A549 (cell line): ENCODE results near the gene MGAT3. TPM values are rescaled to one million over a fixed set of nuclear protein-coding genes. Genes with fewer than 3 reads are reported as not detected.

Source experiments
- ATAC-seq, 2 experiments: fragments of 200-7000 bp in 1 of 2; fragments of >200 bp in 1 of 2; cut with Nextera tagmentation in 1 of 2; cut with Tn5 transposase in 1 of 2; 3 replicates each; pipeline versions ENCODE4 v1.8.0 to v1.9.1; 2018 to 2020; ENCODE audit warnings: mild to moderate bottlenecking in 1 of 2, moderate library complexity in 1 of 2
- CTCF ChIA-PET: fragments of 300-600 bp; sonication (Branson Sonifier 250); formaldehyde crosslinking; extraction: SDS; loops from one replicate; lab custom pipeline; 2021; ENCODE audit warnings: antibody characterized with exemption, inconsistent platforms; lab: Yijun Ruan, JAX
- POLR2A ChIA-PET: fragments of 350-600 bp; formaldehyde crosslinking; extraction: SDS; loops from one replicate; lab custom pipeline; 2021; ENCODE audit warnings: antibody characterized with exemption, inconsistent platforms; lab: Yijun Ruan, JAX
- DNase-seq, 2 experiments: peaks; one replicate each; pipeline versions ENCODE4 v3.0.0 to v3.0.0-alpha.2; 2011 to 2016; ENCODE audit warnings: low read depth in 1 of 2, low spot score in 1 of 2
- FAIRE-seq: peaks from 2 replicates; lab custom pipeline; 2011; peaks lifted over from hg19 to GRCh38; lab: Jason Lieb, UNC
- H3K27ac ChIP-seq, 2 experiments: fragments of >200 bp; sonication (Bioruptor Twin); formaldehyde crosslinking; 3 replicates each; pipeline ENCODE4 v1.5.1; 2016 to 2017
- H3K4me1 ChIP-seq: fragments of >200 bp; sonication (Bioruptor Twin); formaldehyde crosslinking; 3 replicates; pipeline ENCODE4 v1.6.1; 2016
- H3K4me2 ChIP-seq: fragments of >200 bp; sonication (Bioruptor Twin); formaldehyde crosslinking; 3 replicates; pipeline ENCODE4 v1.6.1; 2016
- H3K4me3 ChIP-seq: fragments of >200 bp; sonication (Bioruptor Twin); formaldehyde crosslinking; 3 replicates; pipeline ENCODE4 v1.5.1; 2016
- H3K9me3 ChIP-seq: fragments of >200 bp; sonication (Bioruptor Twin); formaldehyde crosslinking; 3 replicates; pipeline ENCODE4 v1.6.1; 2016
- BHLHE40 ChIP-seq: IDR thresholded peaks from 2 replicates; pipeline ENCODE4 v1.6.1; 2012; ENCODE audit warnings: low read depth, low read length, inconsistent platforms
- CBX2 ChIP-seq: fragments of 200-600 bp; sonication (generic); IDR thresholded peaks from 2 replicates; pipeline ENCODE4 v1.6.1; 2016; ENCODE audit warnings: low read depth, mild to moderate bottlenecking, borderline replicate concordance
- CBX8 ChIP-seq: fragments of 200-600 bp; sonication (generic); IDR thresholded peaks from 2 replicates; pipeline ENCODE4 v1.6.1; 2016
- CEBPB ChIP-seq, 2 experiments: fragments of >200 bp in 1 of 2; sonication (Bioruptor Twin) in 1 of 2; formaldehyde crosslinking in 1 of 2; IDR thresholded peaks; 2 replicates each; pipeline ENCODE4 v1.6.1; 2012 to 2016
- EHF ChIP-seq: fragments of 250-450 bp; sonication (Bioruptor Pico); IDR thresholded peaks from 2 replicates; pipeline ENCODE4 v1.5.0; 2020; ENCODE audit warnings: mild to moderate bottlenecking
- EHMT2 ChIP-seq: fragments of 200-600 bp; sonication (generic); IDR thresholded peaks from 2 replicates; pipeline ENCODE4 v1.6.1; 2016; ENCODE audit warnings: antibody characterized with exemption, low read depth, mild to moderate bottlenecking, moderate library complexity
- ESRRA ChIP-seq: fragments of 150-350 bp; IDR thresholded peaks from 2 replicates; pipeline ENCODE4 v1.6.1; 2014; ENCODE audit warnings: mild to moderate bottlenecking, low read length, borderline replicate concordance
- FOSB ChIP-seq: fragments of 250-450 bp; sonication (Bioruptor Pico); IDR thresholded peaks from 2 replicates; pipeline ENCODE4 v1.5.0; 2020; ENCODE audit warnings: mild to moderate bottlenecking, moderate library complexity
- FOSL2 ChIP-seq, 2 experiments: fragments of 450-650 bp in 1 of 2; fragments of >200 bp in 1 of 2; sonication (Bioruptor Twin) in 1 of 2; formaldehyde crosslinking; IDR thresholded peaks; 2 replicates each; pipeline versions ENCODE4 v1.5.0 to v1.6.1; 2016 to 2020; ENCODE audit warnings: mild to moderate bottlenecking in 1 of 2, moderate library complexity in 1 of 2
- GATA3 ChIP-seq: IDR thresholded peaks from 2 replicates; pipeline ENCODE4 v1.6.1; 2012; ENCODE audit warnings: borderline replicate concordance
- HDAC2 ChIP-seq: fragments of 200-600 bp; sonication (generic); IDR thresholded peaks from 2 replicates; pipeline ENCODE4 v1.6.1; 2016
- HEYL ChIP-seq: fragments of 250-450 bp; sonication (Bioruptor Pico); IDR thresholded peaks from 2 replicates; pipeline ENCODE4 v1.8.0; 2021; ENCODE audit warnings: mild to moderate bottlenecking, moderate library complexity
- HOXB5 ChIP-seq: fragments of 250-450 bp; sonication (Bioruptor Pico); IDR thresholded peaks from 2 replicates; pipeline ENCODE4 v1.5.0; 2020; ENCODE audit warnings: mild to moderate bottlenecking, moderate library complexity
- KDM1A ChIP-seq: fragments of 200-600 bp; sonication (generic); IDR thresholded peaks from 2 replicates; pipeline ENCODE4 v1.6.1; 2016; ENCODE audit warnings: low read depth, mild to moderate bottlenecking
- MAFK ChIP-seq: fragments of 450-650 bp; IDR thresholded peaks from 2 replicates; pipeline ENCODE4 v1.6.1; 2014; ENCODE audit not compliant: partially characterized antibody
- MYC ChIP-seq: IDR thresholded peaks from 2 replicates; pipeline ENCODE4 v1.6.1; 2012; ENCODE audit warnings: mild to moderate bottlenecking, inconsistent platforms, low read length, improper control_type of control experiment, borderline replicate concordance
- NFE2L2 ChIP-seq: fragments of 150-350 bp; conservative IDR thresholded peaks from 2 replicates; pipeline ENCODE4 v1.6.1; 2014; ENCODE audit warnings: low read length
- NPAS2 ChIP-seq: fragments of 250-450 bp; sonication (Bioruptor Pico); IDR thresholded peaks from 2 replicates; pipeline ENCODE4 v1.8.0; 2022; ENCODE audit warnings: mild to moderate bottlenecking, moderate library complexity, borderline replicate concordance
- NR3C1 ChIP-seq: fragments of >200 bp; sonication (Bioruptor Twin); formaldehyde crosslinking; IDR thresholded peaks from 3 replicates; pipeline ENCODE4 v1.6.1; 2017
- POLR2AphosphoS2 ChIP-seq: conservative IDR thresholded peaks from 2 replicates; pipeline ENCODE4 v1.6.1; 2012; ENCODE audit warnings: low read length, improper control_type of control experiment, inconsistent platforms
- RAD21 ChIP-seq, 2 experiments: fragments of >200 bp in 1 of 2; sonication (Bioruptor Twin) in 1 of 2; formaldehyde crosslinking in 1 of 2; IDR thresholded peaks in 1 of 2; conservative IDR thresholded peaks in 1 of 2; 2 replicates in 1 of 2; 3 replicates in 1 of 2; pipeline ENCODE4 v1.6.1; 2012 to 2018; ENCODE audit warnings: inconsistent platforms in 1 of 2
- RFX5 ChIP-seq: fragments of 450-650 bp; IDR thresholded peaks from 2 replicates; pipeline ENCODE4 v1.7.1; 2014; ENCODE audit warnings: antibody characterized with exemption, mild to moderate bottlenecking, moderate library complexity
- SMC3 ChIP-seq: fragments of >200 bp; sonication (Bioruptor Twin); formaldehyde crosslinking; IDR thresholded peaks from 3 replicates; pipeline ENCODE4 v1.6.1; 2018; ENCODE audit warnings: inconsistent platforms
- SREBF2 ChIP-seq: fragments of 450-650 bp; IDR thresholded peaks from 2 replicates; pipeline ENCODE4 v1.6.1; 2014; ENCODE audit warnings: mild to moderate bottlenecking, moderate library complexity
- TP53 ChIP-seq: fragments of 250-450 bp; sonication (Bioruptor Pico); IDR thresholded peaks from 2 replicates; pipeline ENCODE4 v1.5.0; 2021; ENCODE audit warnings: mild to moderate bottlenecking, moderate library complexity
- ZSCAN20 ChIP-seq: fragments of 250-450 bp; sonication (Bioruptor Pico); IDR thresholded peaks from 2 replicates; pipeline ENCODE4 v1.8.0; 2022; ENCODE audit warnings: mild to moderate bottlenecking, moderate library complexity
- WGBS: methylation state at CpG from one replicate; pipeline ENCODE4 v1.1.6; 2017; ENCODE audit errors: missing lambda C conversion rate; 5-methylcytosine and 5-hydroxymethylcytosine counted together
- polyA plus RNA-seq, 4 experiments: library from polyadenylated mRNA; depleted of rRNA in 3 of 4; stranded (reverse); fragments of >200 nt; fragmentation: RNase III in 1 of 4; extraction: RNeasy Plus Mini Kit Qiagen cat#74134 plus additional on column Dnase treatment in 1 of 4; gene quantifications; 2 replicates in 3 of 4; 3 replicates in 1 of 4; pipeline ENCODE4 v1.2.3, GENCODE V29; 2011 to 2017
- TF ChIP-seq, protein P1 (sequence below): fragments of 150-350 bp; IDR thresholded peaks from 2 replicates; pipeline ENCODE4 v1.6.1; 2014; ENCODE audit warnings: low read depth, mild to moderate bottlenecking, low read length
- TF ChIP-seq, protein P2 (sequence below): fragments of >200 bp; sonication (Bioruptor Twin); formaldehyde crosslinking; IDR thresholded peaks from 2 replicates; pipeline ENCODE4 v1.6.1; 2016
- TF ChIP-seq, protein P3 (sequence below): fragments of 450-650 bp; IDR thresholded peaks from 2 replicates; pipeline ENCODE4 v1.6.1; 2014; ENCODE audit warnings: antibody characterized with exemption
- TF ChIP-seq, protein P4 (sequence below): fragments of 250-450 bp; sonication (Bioruptor Pico); IDR thresholded peaks from 2 replicates; pipeline ENCODE4 v1.5.0; 2021; ENCODE audit warnings: mild to moderate bottlenecking, moderate library complexity, borderline replicate concordance

Gene MGAT3
- polyA plus RNA-seq, 2 of the 4 experiments (the other 2 are of a cell fraction) = 0.62 to 0.84 TPM

DNA sequence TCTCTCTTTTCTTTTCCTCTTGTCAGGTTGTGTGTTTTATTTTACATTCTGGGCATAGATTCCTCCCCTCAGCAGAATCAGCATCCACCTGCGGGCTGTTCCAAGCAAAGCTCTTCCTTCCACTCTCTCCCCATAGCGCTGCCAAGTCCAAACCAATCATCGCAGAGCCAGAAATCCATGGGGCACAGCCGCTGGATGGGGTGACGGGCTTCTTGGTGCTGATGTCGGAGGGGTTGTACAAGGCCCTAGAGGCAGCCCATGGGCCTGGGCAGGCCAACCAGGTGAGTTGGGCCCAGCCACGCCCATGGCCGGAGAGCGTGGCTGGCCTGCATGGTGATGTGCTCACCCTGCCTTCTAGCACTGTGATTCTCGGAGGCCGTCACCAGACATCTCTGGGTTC, 35.1 kb upstream of the MGAT3 start (continued):
- TF ChIP-seq GATA3 (no peak), MAFK (no peak)

DNA sequence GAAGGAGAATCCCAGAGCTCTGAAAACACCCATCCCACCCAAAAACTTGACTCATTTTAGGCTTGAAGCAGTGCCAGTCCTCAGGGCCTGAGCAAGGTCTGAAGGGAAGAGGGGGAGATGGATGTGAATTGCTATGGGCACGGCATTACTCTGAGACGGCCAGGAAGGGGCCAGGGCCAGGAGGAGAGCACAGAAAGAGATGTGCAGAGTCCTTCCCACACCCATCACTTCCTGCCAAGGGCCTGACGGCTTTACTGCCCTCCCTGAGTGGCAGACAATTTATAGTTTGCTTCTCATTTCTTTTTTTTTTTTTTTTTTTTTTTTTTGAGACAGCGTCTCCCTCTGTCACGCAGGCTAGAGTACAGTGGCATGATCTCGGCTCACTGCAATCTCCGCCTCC, 34.7 kb upstream of the MGAT3 start:
- no peak overlapping the region for H3K4me3 ChIP-seq
- no peak for TF ChIP-seq CEBPB (IDR thresholded peaks at IDR 0.05)
- no peak for TF ChIP-seq FOSL2 (IDR thresholded peaks at IDR 0.05)
- TF ChIP-seq FOSL2 (CRISPR knock-in tag; IDR thresholded peaks at IDR 0.05) = no peak
- TF ChIP-seq MYC = no peak
- TF ChIP-seq, protein P1, sequence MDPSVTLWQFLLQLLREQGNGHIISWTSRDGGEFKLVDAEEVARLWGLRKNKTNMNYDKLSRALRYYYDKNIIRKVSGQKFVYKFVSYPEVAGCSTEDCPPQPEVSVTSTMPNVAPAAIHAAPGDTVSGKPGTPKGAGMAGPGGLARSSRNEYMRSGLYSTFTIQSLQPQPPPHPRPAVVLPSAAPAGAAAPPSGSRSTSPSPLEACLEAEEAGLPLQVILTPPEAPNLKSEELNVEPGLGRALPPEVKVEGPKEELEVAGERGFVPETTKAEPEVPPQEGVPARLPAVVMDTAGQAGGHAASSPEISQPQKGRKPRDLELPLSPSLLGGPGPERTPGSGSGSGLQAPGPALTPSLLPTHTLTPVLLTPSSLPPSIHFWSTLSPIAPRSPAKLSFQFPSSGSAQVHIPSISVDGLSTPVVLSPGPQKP = no peak
- no peak for TF ChIP-seq SREBF2
- TF ChIP-seq ESRRA = no peak
- TF ChIP-seq ZSCAN20 (CRISPR knock-in tag) = no peak
- TF ChIP-seq, protein P2, sequence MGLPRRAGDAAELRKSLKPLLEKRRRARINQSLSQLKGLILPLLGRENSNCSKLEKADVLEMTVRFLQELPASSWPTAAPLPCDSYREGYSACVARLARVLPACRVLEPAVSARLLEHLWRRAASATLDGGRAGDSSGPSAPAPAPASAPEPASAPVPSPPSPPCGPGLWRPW = no peak
- no peaks in the 10 kb centered on the region for H3K4me1 ChIP-seq
- ATAC-seq = no peak
- ChIA-PET POLR2A (no interaction called here), CTCF (interaction anchor here (0.6 kb wide), 1 partner anchor 602 kb away, joined by 3 read pairs; no protein-coding TSS in a partner anchor)
- no peak overlapping the region for H3K27ac ChIP-seq
- WGBS = 95% methylated on average over 7 of the region's 7 CpGs
- no peak for DNase-seq
- no peak for FAIRE-seq
- no peaks in the 10 kb centered on the region for H3K9me3 ChIP-seq
- no peak overlapping the region for H3K4me2 ChIP-seq

DNA sequence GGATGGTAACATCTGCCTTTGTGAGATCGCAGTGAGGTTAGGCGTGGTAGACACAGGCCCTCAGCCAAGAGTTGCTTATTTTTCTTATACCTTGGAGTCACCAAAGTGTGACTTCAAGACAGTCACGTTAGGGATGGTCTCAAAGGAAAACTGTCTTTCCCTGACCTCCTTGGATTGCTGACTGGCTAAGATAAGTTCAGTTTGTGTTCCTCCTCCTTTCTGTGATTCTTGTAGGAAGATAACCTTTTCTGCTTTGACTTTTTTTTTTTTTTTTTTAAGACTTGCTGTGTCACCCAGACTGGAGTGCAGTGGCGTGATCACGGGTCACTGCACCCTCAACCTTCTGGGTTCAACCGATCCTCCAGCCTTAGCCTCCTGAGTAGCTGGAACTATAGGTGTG, 34.1 kb upstream of the MGAT3 start:
- no peak overlapping the region for H3K4me3 ChIP-seq
- H3K4me1 ChIP-seq = no peaks in the 10 kb centered on the region
- TF ChIP-seq EHMT2 (no peak), RAD21 (conservative IDR thresholded peaks at IDR 0.05 in 1 of 2, IDR thresholded peaks at IDR 0.05 in 1 of 2) (no peak), NFE2L2 (no peak), KDM1A (no peak), HOXB5 (CRISPR knock-in tag) (no peak)
- H3K27ac ChIP-seq = no peak overlapping the region
- ChIA-PET POLR2A (no interaction called here), CTCF (interaction anchor here (0.6 kb wide), 1 partner anchor 602 kb away, joined by 3 read pairs; no protein-coding TSS in a partner anchor)
- no peak overlapping the region for H3K4me2 ChIP-seq
- WGBS = 89% methylated on average over 6 of the region's 6 CpGs
- FAIRE-seq = no peak
- no peaks in the 10 kb centered on the region for H3K9me3 ChIP-seq
- no peak for DNase-seq
- ATAC-seq = no peak

DNA sequence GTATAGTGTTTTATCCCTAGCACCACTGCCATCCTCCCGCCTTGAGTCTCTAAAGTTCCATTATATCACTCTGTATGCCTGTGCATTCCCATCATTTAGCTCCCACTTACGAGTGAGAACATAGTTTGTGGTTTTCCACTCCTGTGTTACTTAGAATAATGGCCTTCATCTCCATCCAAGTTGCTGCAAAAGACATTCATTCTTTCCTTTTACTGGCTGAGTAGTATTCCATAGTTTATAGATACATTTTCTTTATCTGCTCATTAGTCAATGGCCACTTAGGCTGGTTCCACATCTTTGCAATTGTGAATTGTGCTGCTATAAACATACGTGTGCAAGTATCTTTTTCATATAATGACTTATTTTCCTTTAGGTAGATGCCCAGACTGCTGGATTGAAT, 32.8 kb upstream of the MGAT3 start:
- no peak overlapping the region for H3K4me3 ChIP-seq
- H3K4me1 ChIP-seq = no peaks in the 10 kb centered on the region
- DNase-seq (no peak), FAIRE-seq (no peak), ATAC-seq (no peak)
- H3K9me3 ChIP-seq = no peaks in the 10 kb centered on the region
- WGBS = 91% methylated on average over 3 of the region's 3 CpGs
- POLR2A ChIA-PET = no interaction called here
- H3K27ac ChIP-seq = no peak overlapping the region
- H3K4me2 ChIP-seq = no peak overlapping the region
- CTCF ChIA-PET = no interaction called here
- TF ChIP-seq, protein P3, sequence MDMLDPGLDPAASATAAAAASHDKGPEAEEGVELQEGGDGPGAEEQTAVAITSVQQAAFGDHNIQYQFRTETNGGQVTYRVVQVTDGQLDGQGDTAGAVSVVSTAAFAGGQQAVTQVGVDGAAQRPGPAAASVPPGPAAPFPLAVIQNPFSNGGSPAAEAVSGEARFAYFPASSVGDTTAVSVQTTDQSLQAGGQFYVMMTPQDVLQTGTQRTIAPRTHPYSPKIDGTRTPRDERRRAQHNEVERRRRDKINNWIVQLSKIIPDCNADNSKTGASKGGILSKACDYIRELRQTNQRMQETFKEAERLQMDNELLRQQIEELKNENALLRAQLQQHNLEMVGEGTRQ = no peak
- TF ChIP-seq BHLHE40 (no peak), FOSB (CRISPR knock-in tag) (no peak), EHF (no peak), NFE2L2 (no peak), NPAS2 (CRISPR knock-in tag) (no peak), NR3C1 (no peak), HEYL (no peak), ESRRA (no peak), RFX5 (no peak), POLR2AphosphoS2 (no peak), SMC3 (no peak), HDAC2 (no peak), TP53 (no peak), CBX2 (no peak), CBX8 (no peak), EHMT2 (no peak)
- TF ChIP-seq, protein P1 = no peak
- TF ChIP-seq, protein P4, sequence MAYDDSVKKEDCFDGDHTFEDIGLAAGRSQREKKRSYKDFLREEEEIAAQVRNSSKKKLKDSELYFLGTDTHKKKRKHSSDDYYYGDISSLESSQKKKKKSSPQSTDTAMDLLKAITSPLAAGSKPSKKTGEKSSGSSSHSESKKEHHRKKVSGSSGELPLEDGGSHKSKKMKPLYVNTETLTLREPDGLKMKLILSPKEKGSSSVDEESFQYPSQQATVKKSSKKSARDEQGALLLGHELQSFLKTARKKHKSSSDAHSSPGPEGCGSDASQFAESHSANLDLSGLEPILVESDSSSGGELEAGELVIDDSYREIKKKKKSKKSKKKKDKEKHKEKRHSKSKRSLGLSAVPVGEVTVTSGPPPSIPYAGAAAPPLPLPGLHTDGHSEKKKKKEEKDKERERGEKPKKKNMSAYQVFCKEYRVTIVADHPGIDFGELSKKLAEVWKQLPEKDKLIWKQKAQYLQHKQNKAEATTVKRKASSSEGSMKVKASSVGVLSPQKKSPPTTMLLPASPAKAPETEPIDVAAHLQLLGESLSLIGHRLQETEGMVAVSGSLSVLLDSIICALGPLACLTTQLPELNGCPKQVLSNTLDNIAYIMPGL = no peak
